Right lobe of liver (tissue), 6 donors: ENCODE measurements around the gene RPE. TPM values are rescaled to one million over a fixed set of nuclear protein-coding genes. Genes with fewer than 3 reads are reported as not detected.
A peak's percentile ranks its signal among the peaks of the same experiment; 100 is the strongest.

Source experiments
- ATAC-seq, 4 donors: fragments of 200-7000 bp; cut with Tn5 transposase; one replicate each; pipeline ENCODE4 v1.9.1; 2020; ENCODE audit warnings: mild to moderate bottlenecking in 4 of 4, moderate library complexity in 4 of 4
- DNase-seq, 3 donors: peaks; one replicate each; pipeline ENCODE4 v3.0.0-alpha.2; 2020
- H3K27ac ChIP-seq, 3 donors: fragments of 200-600 bp; one replicate each; pipeline ENCODE4 v1.8.0; 2022
- H3K27me3 ChIP-seq, 2 donors: fragments of 200-600 bp; one replicate each; pipeline ENCODE4 v1.8.0; 2022
- H3K36me3 ChIP-seq, 4 donors: fragments of 200-600 bp; sonication (generic) in 1 of 4; one replicate each; pipeline versions ENCODE4 v1.5.1 to v1.8.0; 2017 to 2022; ENCODE audit warnings: control low read depth in 1 of 4
- H3K4me1 ChIP-seq, 4 donors: fragments of 200-600 bp; sonication (generic) in 1 of 4; one replicate each; pipeline versions ENCODE4 v1.5.1 to v1.8.0; 2017 to 2022; ENCODE audit warnings: control low read depth in 1 of 4
- H3K4me3 ChIP-seq, 3 donors: fragments of 200-600 bp; one replicate each; pipeline ENCODE4 v1.8.0; 2022
- H3K9me3 ChIP-seq, 4 donors: fragments of 200-600 bp; sonication (generic) in 1 of 4; one replicate each; pipeline versions ENCODE4 v1.5.1 to v1.8.0; 2017 to 2022; ENCODE audit warnings: control low read depth in 1 of 4
- CTCF ChIP-seq, 4 donors: fragments of 200-600 bp in 3 of 4; fragments of 450-650 bp in 1 of 4; IDR thresholded peaks; one replicate each; pipeline versions ENCODE4 v1.5.1 to v1.8.0; 2016 to 2022; ENCODE audit warnings: antibody characterized with exemption in 4 of 4, mild to moderate bottlenecking in 2 of 4
- POLR2A ChIP-seq: fragments of 450-650 bp; IDR thresholded peaks from one replicate; pipeline ENCODE4 v1.6.1; 2017; ENCODE audit warnings: antibody characterized with exemption, mild to moderate bottlenecking
- WGBS: methylation state at CpG from one replicate; pipeline ENCODE4 v1.1.6; 2018; ENCODE audit warnings: low coverage, low lambda C conversion rate; ENCODE audit not compliant: insufficient coverage; ENCODE audit errors: missing lambda C conversion rate; 5-methylcytosine and 5-hydroxymethylcytosine counted together
- intact Hi-C, 2 donors: fragments of 100-400 bp; cut with DNase I; formaldehyde crosslinking; loops; one replicate each; pipeline versions ENCODE4 v1.11.2 to v1.14.1; 2022
- long read RNA-seq: library from polyadenylated mRNA; unstranded; transcript quantifications from one replicate; pipeline ENCODE4 v2.0.0, GENCODE V29; 2019
- total RNA-seq, 6 experiments: library from RNA; depleted of rRNA in 2 of 6; stranded (reverse); fragments of >200 nt in 2 of 6; fragmentation: NEBNext Ultra II Directional in 3 of 6; extraction: Animal tissue kit (Norgen Biotek cat#: 25700) in 3 of 6; gene quantifications; one replicate each; pipeline versions ENCODE4 v1.1.0 to v1.2.4, GENCODE V29; 2016 to 2023
- donor health status: DM: no; HTN: yes; CAD: no.
- donor health status: DM: no; HTN: no; CAD: no.
- donor health status: DM: no; HTN: no; CAD: no.
- donor health status: DM: no; HTN: yes; CAD: no.
- donor health status: DM: no; HTN: yes; CAD: no.

RPE gene
- total RNA-seq = 10 to 100 TPM; 21.8 to 39.9 (median 25.3) TPM
- long read RNA-seq, partial matches to known transcripts = 0 of 3 reads
- long read RNA-seq, other reads (novel, unspliced or antisense) = 0 of 3 reads

- Histone ChIP-seq H3K4me1 (peaks cover 0 to 22% (median 1%) of the 10 kb centered on the region in 4 donors), H3K27ac (peak within 1 kb of the TSS; percentile 35 to 66 (median 44)), H3K9me3 (no peaks in the 10 kb centered on the region), H3K4me3 (peak within 1 kb of the TSS; percentile 87 to 96 (median 90)), H3K36me3 (no peaks in the 10 kb centered on the region), H3K27me3 (no peaks in the 10 kb centered on the region)
- peak; percentile 100 for ATAC-seq
- DNase-seq = peak; percentile 97 to 98 (median 97)
- WGBS = 0% methylated on average over 7 of the region's 58 CpGs
- intact Hi-C loops = no loop called here
- peak in 1 of 4 donors; percentile 3 for TF ChIP-seq CTCF (IDR thresholded peaks at IDR 0.05)
- peak; percentile 43 for TF ChIP-seq POLR2A
These were observed at the start of gene RPE for GRCh38 chr2:210002158-210003157. Gene RPE (plus strand): TSS chr2:210002638. CDS start chr2:210002662, 24 bp downstream.

- DNase-seq (no peak), ATAC-seq (no peak)
- H3K9me3 ChIP-seq = no peaks in the 10 kb centered on the region
- WGBS = 55% methylated on average over 2 of the region's 2 CpGs
- no peaks in the 10 kb centered on the region for H3K36me3 ChIP-seq
- H3K4me3 ChIP-seq = no peak overlapping the region
- no peaks in the 10 kb centered on the region for H3K27me3 ChIP-seq
- intact Hi-C loops = no loop called here
- TF ChIP-seq POLR2A (no peak), CTCF (IDR thresholded peaks at IDR 0.05) (no peak)
- no peak overlapping the region for H3K27ac ChIP-seq
- no peaks in the 10 kb centered on the region for H3K4me1 ChIP-seq
These were observed 46.2 kb upstream of the RPE start for GRCh38 chr2:209956271-209956670.

- no peak for TF ChIP-seq CTCF (IDR thresholded peaks at IDR 0.05)
- TF ChIP-seq POLR2A = no peak
- no peaks in the 10 kb centered on the region for H3K36me3 ChIP-seq
- H3K9me3 ChIP-seq = no peaks in the 10 kb centered on the region
- whole genome bisulfite sequencing = 52% methylated on average over 2 of the region's 2 CpGs
- ATAC-seq = no peak
- H3K27me3 ChIP-seq = no peaks in the 10 kb centered on the region
- H3K27ac ChIP-seq = no peak overlapping the region
- no peak overlapping the region for H3K4me3 ChIP-seq
- no peaks in the 10 kb centered on the region for H3K4me1 ChIP-seq
- intact Hi-C loops = no loop called here
- DNase-seq = no peak
These were observed 44.4 kb upstream of the RPE start for GRCh38 chr2:209958016-209958415.

- no peak for TF ChIP-seq CTCF (IDR thresholded peaks at IDR 0.05)
- no peak for TF ChIP-seq POLR2A
- no peaks in the 10 kb centered on the region for H3K9me3 ChIP-seq
- 61% methylated on average over 7 of the region's 7 CpGs for WGBS
- no peak overlapping the region for H3K4me3 ChIP-seq
- intact Hi-C loops = no loop called here
- DNase-seq (no peak), ATAC-seq (no peak)
- no peak overlapping the region for H3K27ac ChIP-seq
- no peaks in the 10 kb centered on the region for H3K27me3 ChIP-seq
- no peaks in the 10 kb centered on the region for H3K4me1 ChIP-seq
- no peaks in the 10 kb centered on the region for H3K36me3 ChIP-seq
These were observed 42.4 kb upstream of the RPE start for GRCh38 chr2:209960045-209960444.
